ENCODE measurements around the gene MMP24. TPM values are rescaled to one million over a fixed set of nuclear protein-coding genes. Genes with fewer than 3 reads are reported as not detected.

MMP24 gene
- total RNA-seq, 3 donors from 2014 or later: 0.80 to 2.5 (median 0.98) TPM

DNA sequence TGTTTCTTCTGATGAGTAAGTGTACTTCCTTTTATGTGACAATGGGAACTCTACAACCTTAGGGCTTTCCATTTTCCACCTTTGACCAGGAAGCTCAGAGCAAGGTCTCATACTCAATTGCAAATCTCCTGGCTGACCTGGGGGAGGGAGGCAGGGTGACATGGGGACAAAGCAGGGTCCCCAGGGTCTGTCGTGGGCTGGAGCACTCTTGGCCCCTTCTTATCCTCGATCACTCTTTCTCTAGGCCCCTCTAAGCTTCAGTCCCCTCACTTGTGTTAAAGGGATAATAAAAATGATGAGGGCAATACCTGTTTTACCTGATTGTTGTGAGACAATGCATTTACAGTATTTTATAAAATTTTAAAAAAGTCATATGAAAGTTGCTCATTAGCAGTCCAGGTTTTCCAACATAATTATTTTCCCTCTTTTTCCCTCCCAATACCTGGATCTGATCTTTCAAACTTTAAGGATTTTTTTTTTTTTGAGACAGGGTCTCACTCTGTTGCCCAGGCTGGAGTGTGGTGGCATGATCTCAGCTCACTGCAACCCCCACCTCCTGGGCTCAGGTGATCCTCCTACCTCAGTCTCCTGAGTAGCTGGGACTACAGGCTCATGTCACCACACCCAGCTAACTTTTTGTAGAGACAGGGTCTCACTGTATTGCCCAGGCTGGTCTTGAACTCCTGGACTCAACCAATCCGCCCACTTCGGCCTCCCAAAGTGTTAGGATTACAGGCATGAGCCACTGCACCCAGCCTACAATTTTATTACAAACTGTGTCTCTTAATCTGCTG lies 74.2 kb downstream of the MMP24 start:
- intact Hi-C loops (cut with DNase I; ENCODE audit: low total_unique reads): no loop called here
- Histone ChIP-seq H3K36me3 (no peaks in the 10 kb centered on the region), H3K4me1 (no peaks in the 10 kb centered on the region), H3K27me3 (peaks cover 0 to 7% of the 10 kb centered on the region in 2 donors), H3K27ac (no peak overlapping the region), H3K4me3 (no peak overlapping the region), H3K9me3 (no peaks in the 10 kb centered on the region)
- TF ChIP-seq POLR2AphosphoS5 (IDR thresholded peaks at IDR 0.05): no peak
- no peak for TF ChIP-seq POLR2A (IDR thresholded peaks at IDR 0.05)
- TF ChIP-seq, protein P1, sequence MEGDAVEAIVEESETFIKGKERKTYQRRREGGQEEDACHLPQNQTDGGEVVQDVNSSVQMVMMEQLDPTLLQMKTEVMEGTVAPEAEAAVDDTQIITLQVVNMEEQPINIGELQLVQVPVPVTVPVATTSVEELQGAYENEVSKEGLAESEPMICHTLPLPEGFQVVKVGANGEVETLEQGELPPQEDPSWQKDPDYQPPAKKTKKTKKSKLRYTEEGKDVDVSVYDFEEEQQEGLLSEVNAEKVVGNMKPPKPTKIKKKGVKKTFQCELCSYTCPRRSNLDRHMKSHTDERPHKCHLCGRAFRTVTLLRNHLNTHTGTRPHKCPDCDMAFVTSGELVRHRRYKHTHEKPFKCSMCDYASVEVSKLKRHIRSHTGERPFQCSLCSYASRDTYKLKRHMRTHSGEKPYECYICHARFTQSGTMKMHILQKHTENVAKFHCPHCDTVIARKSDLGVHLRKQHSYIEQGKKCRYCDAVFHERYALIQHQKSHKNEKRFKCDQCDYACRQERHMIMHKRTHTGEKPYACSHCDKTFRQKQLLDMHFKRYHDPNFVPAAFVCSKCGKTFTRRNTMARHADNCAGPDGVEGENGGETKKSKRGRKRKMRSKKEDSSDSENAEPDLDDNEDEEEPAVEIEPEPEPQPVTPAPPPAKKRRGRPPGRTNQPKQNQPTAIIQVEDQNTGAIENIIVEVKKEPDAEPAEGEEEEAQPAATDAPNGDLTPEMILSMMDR (IDR thresholded peaks at IDR 0.05): no peak
- no peak for DNase-seq (ENCODE audit: low spot score in 2 of 2)

DNA sequence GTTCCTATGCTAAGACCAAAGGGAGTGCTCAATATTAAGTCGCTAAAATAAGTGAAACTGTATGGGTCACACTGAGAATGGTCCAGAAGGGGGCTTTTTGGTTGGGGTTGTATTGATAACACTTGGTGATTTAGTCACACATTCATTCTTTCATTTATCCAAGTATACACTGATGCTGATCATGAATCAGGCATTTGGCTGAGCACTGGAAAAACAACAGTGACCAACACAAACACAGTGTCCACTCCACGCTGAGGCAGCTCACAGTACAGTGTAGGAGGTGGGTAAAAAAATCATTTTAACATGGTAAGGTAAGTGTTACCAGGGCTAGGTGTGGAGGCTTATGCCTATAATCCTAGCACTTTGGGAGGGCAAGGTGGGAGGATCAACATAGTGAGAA lies 74.9 kb downstream of the MMP24 start:
- intact Hi-C loops (cut with DNase I; ENCODE audit: low total_unique reads): no loop called here

DNA sequence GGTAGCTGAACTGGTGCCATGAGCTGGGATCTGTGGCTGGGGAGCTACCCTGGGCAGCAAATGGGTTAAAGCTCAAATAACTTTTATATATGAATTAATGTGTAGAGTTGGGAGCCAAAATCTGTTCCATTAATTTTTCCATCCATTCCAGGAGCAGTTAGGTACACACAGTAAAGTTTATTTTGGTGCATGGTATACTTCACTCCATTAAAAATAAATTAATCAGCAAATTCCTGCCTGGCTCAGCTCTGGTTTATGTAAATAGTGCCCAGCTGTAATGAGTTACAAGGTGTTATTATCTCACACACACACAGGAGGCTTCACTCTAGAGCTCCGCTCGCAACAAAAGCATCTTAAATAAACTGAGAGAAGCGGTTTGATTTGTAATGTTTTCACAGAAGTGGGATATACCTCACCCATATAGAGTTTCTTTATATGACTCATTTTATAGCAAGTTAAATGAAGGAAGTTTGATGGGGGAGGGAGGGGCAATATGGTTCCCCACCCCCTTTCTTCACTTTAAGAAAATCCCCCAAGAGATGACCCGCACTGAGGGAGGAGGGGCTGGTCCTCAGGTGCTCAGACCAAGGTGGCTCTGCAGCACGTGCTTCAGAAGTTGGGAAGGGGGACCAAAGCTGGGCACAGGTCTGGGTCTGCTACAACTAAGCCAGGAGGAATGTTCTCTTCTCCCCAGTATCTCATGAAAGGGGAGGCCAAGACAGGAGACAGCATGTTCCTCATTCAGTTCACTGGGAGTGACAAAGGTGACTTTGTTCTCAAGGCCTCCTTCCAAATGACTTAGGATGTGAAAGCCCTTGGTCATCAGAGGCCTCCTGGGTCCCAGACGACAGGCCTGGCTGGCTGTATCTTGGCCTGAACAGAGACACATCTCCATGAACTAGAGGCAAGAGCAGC lies 76.2 kb downstream of the MMP24 start:
- H3K9me3 ChIP-seq: no peaks in the 10 kb centered on the region
- no peak overlapping the region for H3K27ac ChIP-seq
- peaks cover 4 to 11% of the 10 kb centered on the region in 2 donors for H3K4me1 ChIP-seq
- TF ChIP-seq POLR2AphosphoS5 (IDR thresholded peaks at IDR 0.05) (no peak), POLR2A (IDR thresholded peaks at IDR 0.05) (no peak)
- TF ChIP-seq, protein P1 (IDR thresholded peaks at IDR 0.05): no peak
- intact Hi-C loops (cut with DNase I; ENCODE audit: low total_unique reads): no loop called here
- DNase-seq (ENCODE audit: low spot score in 2 of 2): no peak
- no peaks in the 10 kb centered on the region for H3K27me3 ChIP-seq
- H3K4me3 ChIP-seq: no peak overlapping the region
- no peaks in the 10 kb centered on the region for H3K36me3 ChIP-seq

More for the DNA sequence above, 74.9 kb downstream of the MMP24 start:
- Histone ChIP-seq H3K4me3 (no peak overlapping the region), H3K36me3 (no peaks in the 10 kb centered on the region), H3K9me3 (no peaks in the 10 kb centered on the region), H3K4me1 (no peaks in the 10 kb centered on the region), H3K27ac (no peak overlapping the region), H3K27me3 (no peaks in the 10 kb centered on the region)
- DNase-seq (ENCODE audit: low spot score in 2 of 2): no peak
- no peak for TF ChIP-seq POLR2A (IDR thresholded peaks at IDR 0.05)
- no peak for TF ChIP-seq POLR2AphosphoS5 (IDR thresholded peaks at IDR 0.05)
- TF ChIP-seq, protein P1 (IDR thresholded peaks at IDR 0.05): no peak

DNA sequence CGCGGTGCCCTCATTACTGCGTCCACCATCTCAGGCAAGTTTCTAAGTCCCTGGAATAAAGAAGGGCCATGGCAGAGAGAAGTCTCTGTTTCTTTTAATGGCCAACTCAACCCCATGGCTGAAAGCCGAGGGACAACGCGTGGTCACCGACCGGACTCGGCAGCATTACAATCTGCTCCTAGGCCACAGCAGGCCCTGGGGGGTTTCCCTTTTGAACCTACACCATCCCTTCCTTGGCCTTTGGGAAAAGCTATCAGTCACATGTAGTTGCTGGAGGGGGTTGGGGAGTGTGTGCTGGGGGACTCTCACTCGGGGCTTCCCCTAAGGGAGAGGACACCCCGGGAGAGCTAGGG lies 76.9 kb downstream of the MMP24 start:
- Histone ChIP-seq H3K27ac (no peak overlapping the region), H3K36me3 (no peaks in the 10 kb centered on the region), H3K4me1 (peaks cover 4 to 18% of the 10 kb centered on the region in 2 donors), H3K9me3 (no peaks in the 10 kb centered on the region), H3K4me3 (no peak overlapping the region), H3K27me3 (no peaks in the 10 kb centered on the region)
- intact Hi-C loops (cut with DNase I; ENCODE audit: low total_unique reads): no loop called here
- no peak for DNase-seq (ENCODE audit: low spot score in 2 of 2)
- TF ChIP-seq POLR2A (IDR thresholded peaks at IDR 0.05) (no peak), POLR2AphosphoS5 (IDR thresholded peaks at IDR 0.05) (no peak)
- TF ChIP-seq, protein P1 (IDR thresholded peaks at IDR 0.05): no peak
